K562 (cell line): ENCODE data around the gene ERGIC3. TPM values are rescaled to one million over a fixed set of nuclear protein-coding genes. Genes with fewer than 3 reads are reported as not detected.

Experiments
- ATAC-seq: fragments of 200-7000 bp; cut with Tn5 transposase; 3 replicates; pipeline ENCODE4 v1.9.1; 2020; ENCODE audit warnings: moderate library complexity
- BruUV-seq: library from RNA; stranded (reverse); fragments of 400-500 nt; replicated peaks from 2 replicates; lab custom pipeline; 2021; lab: Mats Ljungman, UMichigan
- CTCF ChIA-PET: fragments of 300-600 bp; formaldehyde crosslinking; extraction: SDS; loops from one replicate; lab custom pipeline; 2021; ENCODE audit warnings: low intra/inter-chr PET ratio; lab: Yijun Ruan, JAX
- POLR2A ChIA-PET: fragments of 300-600, 350-650 bp; sonication (Branson Sonifier 250); formaldehyde crosslinking; extraction: SDS; loops from one replicate; lab custom pipeline; 2021; ENCODE audit warnings: antibody characterized with exemption, inconsistent platforms; lab: Yijun Ruan, JAX
- DNase-seq, 4 experiments: peaks; one replicate each; pipeline versions ENCODE4 v3.0.0 to v3.0.0-alpha.2; 2011 to 2018; ENCODE audit warnings: low spot score in 3 of 4, mixed read lengths in 3 of 4; ENCODE audit errors: extremely low read depth in 1 of 4
- FAIRE-seq: peaks from 2 replicates; lab custom pipeline; 2011; peaks lifted over from hg19 to GRCh38; lab: Jason Lieb, UNC
- H2AFZ ChIP-seq: 2 replicates; pipeline ENCODE4 v1.6.0; 2011; ENCODE audit warnings: low read depth, low read length, control low read depth, inconsistent platforms
- H3K27ac ChIP-seq: fragments of 200-600 bp; 3 replicates; pipeline ENCODE4 v1.8.0; 2011; ENCODE audit warnings: low read depth, mild to moderate bottlenecking, control low read depth, inconsistent platforms, low read length, moderate library complexity, mixed read lengths; ENCODE audit errors: extremely low read depth
- H3K27me3 ChIP-seq, 2 experiments: fragments of 300-600 bp in 1 of 2; 2 replicates in 1 of 2; 3 replicates in 1 of 2; pipeline versions ENCODE4 v1.6.0 to v1.8.0; 2011; ENCODE audit warnings: inconsistent platforms in 2 of 2, low read length in 2 of 2, mild to moderate bottlenecking in 1 of 2, mixed read lengths in 1 of 2, moderate library complexity in 1 of 2; ENCODE audit not compliant: control insufficient read depth in 2 of 2, insufficient read depth in 2 of 2
- H3K36me3 ChIP-seq: fragments of 300-600 bp; 3 replicates; pipeline ENCODE4 v1.8.0; 2011; ENCODE audit warnings: mild to moderate bottlenecking, low read length, inconsistent platforms; ENCODE audit not compliant: control insufficient read depth, insufficient read depth
- H3K4me1 ChIP-seq, 2 experiments: fragments of 200-600 bp in 1 of 2; replicated peaks in 1 of 2; 2 replicates in 1 of 2; 3 replicates in 1 of 2; pipeline versions ENCODE4 v1.5.1 to v1.8.0; 2011; ENCODE audit warnings: inconsistent platforms in 2 of 2, low read length in 2 of 2, mild to moderate bottlenecking in 1 of 2, mixed read lengths in 1 of 2, moderate library complexity in 1 of 2; ENCODE audit not compliant: control insufficient read depth in 2 of 2, insufficient read depth in 2 of 2
- H3K4me2 ChIP-seq: 2 replicates; pipeline ENCODE4 v1.6.1; 2011; ENCODE audit warnings: low read length, control low read depth, inconsistent platforms, mixed read lengths; ENCODE audit not compliant: insufficient read depth
- H3K4me3 ChIP-seq: fragments of 200-600 bp; sonication (generic), shearing (Covaris generic); 2 replicates; pipeline ENCODE4 v1.5.1; 2016; ENCODE audit warnings: control low read depth, inconsistent platforms
- H3K79me2 ChIP-seq: fragments of 200-600 bp; 3 replicates; pipeline ENCODE4 v1.8.0; 2011; ENCODE audit warnings: low read length, inconsistent platforms; ENCODE audit not compliant: control insufficient read depth, insufficient read depth
- H3K9ac ChIP-seq, 2 experiments: 2 replicates each; pipeline versions ENCODE4 v1.6.0 to v1.6.1; 2011; ENCODE audit warnings: low read depth in 2 of 2, low read length in 2 of 2, control low read depth in 1 of 2, inconsistent platforms in 1 of 2, mild to moderate bottlenecking in 1 of 2, mixed read lengths in 1 of 2; ENCODE audit not compliant: insufficient read depth in 1 of 2
- H3K9me1 ChIP-seq: one replicate; pipeline ENCODE4 v1.6.0; 2011; ENCODE audit warnings: inconsistent platforms, mild to moderate bottlenecking, low read length, moderate library complexity; ENCODE audit not compliant: control insufficient read depth, insufficient read depth
- H3K9me3 ChIP-seq: replicated peaks from 2 replicates; pipeline ENCODE4 v1.5.1; 2011; ENCODE audit warnings: low read depth, low read length, inconsistent platforms; ENCODE audit not compliant: control insufficient read depth, insufficient read depth
- H4K20me1 ChIP-seq: replicated peaks from 2 replicates; pipeline ENCODE4 v1.6.1; 2011; ENCODE audit warnings: low read length, inconsistent platforms, mixed read lengths; ENCODE audit not compliant: control insufficient read depth, insufficient read depth
- COPS2 ChIP-seq: fragments of 450-650 bp; conservative IDR thresholded peaks from 2 replicates; pipeline ENCODE4 v1.6.1; 2016; ENCODE audit warnings: mild to moderate bottlenecking, moderate library complexity
- MITF ChIP-seq: IDR thresholded peaks from 2 replicates; pipeline ENCODE4 v1.6.1; 2014; ENCODE audit warnings: antibody characterized with exemption
- POLR2G ChIP-seq: fragments of 200-400 bp; formaldehyde crosslinking; IDR thresholded peaks from 2 replicates; pipeline ENCODE4 v1.6.1; 2017; ENCODE audit warnings: low read depth, mild to moderate bottlenecking, antibody characterized with exemption, low read length, moderate library complexity
- ZNF23 ChIP-seq: fragments of 250-450 bp; sonication (Bioruptor Pico); IDR thresholded peaks from 2 replicates; pipeline ENCODE4 v1.4.0; 2020; ENCODE audit warnings: mild to moderate bottlenecking
- WGBS: fragments of 100-300 bp; shearing (Covaris generic); methylation state at CpG from one replicate; pipeline ENCODE4 v1.1.6; 2016; ENCODE audit warnings: low coverage, mixed read lengths; ENCODE audit not compliant: insufficient coverage; ENCODE audit errors: missing lambda C conversion rate; 5-methylcytosine and 5-hydroxymethylcytosine counted together
- in situ Hi-C: fragments of 300-500 bp; cut with MboI; formaldehyde crosslinking; loops from 4 replicates; pipeline ENCODE4 v1.15.0; 2018; ENCODE audit warnings: inconsistent platforms, mixed read lengths
- intact Hi-C: fragments of 100-400 bp; cut with micrococcal nuclease; formaldehyde crosslinking; loops from 2 replicates; pipeline ENCODE4 v1.14.2; 2022
- polyA plus RNA-seq, 8 experiments: library from polyadenylated mRNA; depleted of rRNA in 4 of 8; stranded (reverse) in 5 of 8; unstranded in 3 of 8; fragments of >200 nt; fragmentation: Nextera tagmentation in 2 of 8; fragmentation: Illumina TruSeq in 1 of 8; extraction: Ambion mirVana in 2 of 8; extraction: Trizol in 1 of 8; gene quantifications; 2 replicates each; pipeline versions ENCODE4 v1.2.1 to v1.2.3, GENCODE V29; 2011 to 2014; ENCODE audit warnings: inconsistent platforms in 1 of 8, missing spikeins in 1 of 8
- total RNA-seq, 7 experiments: library from RNA; depleted of rRNA in 6 of 7; stranded (reverse); fragments of >200 nt in 6 of 7; fragmentation: Illumina TruSeq in 2 of 7; extraction: Trizol in 2 of 7; gene quantifications; 2 replicates each; pipeline versions ENCODE4 v1.2.1 to v1.2.3, GENCODE V29; 2011 to 2021; ENCODE audit warnings: low replicate concordance in 1 of 7
- TF ChIP-seq, protein P1 (sequence below): fragments of 250-450 bp; sonication (Bioruptor Pico); IDR thresholded peaks from 2 replicates; pipeline ENCODE4 v1.8.0; 2021; ENCODE audit warnings: moderate library complexity, mild to moderate bottlenecking, inconsistent platforms

ERGIC3 gene
- total and polyA plus RNA-seq, 9 of the 15 experiments (the other 6 are each of a cell fraction or from before 2014, with no cell fraction given): 121 to 278 (median 184) TPM

- POLR2A ChIA-PET: interaction anchor here (1.0 kb wide), 2 partner anchors 56 to 735 kb away, joined by 3 read pairs; partner anchors contain the start of gene NCOA6
- BruUV-seq: no TSS peak
Observed at GRCh38 chr20:35560105-35560511, 18.2 kb downstream of the ERGIC3 start.

GRCh38 chr20:35560541-35560940, 18.7 kb downstream of the ERGIC3 start:
- no TSS peak for BruUV-seq

More at GRCh38 chr20:35560105-35560511, 18.2 kb downstream of the ERGIC3 start:
- Histone ChIP-seq H3K36me3 (peaks cover 26% of the 10 kb centered on the region; the same call in 1 of the 3 replicates), H3K9ac (no peak overlapping the region), H3K27me3 (peaks cover 2 to 13% of the 10 kb centered on the region in 2 experiments; a peak in 4 of 5 replicates), H3K4me2 (no peak overlapping the region), H3K4me1 (peaks cover 0 to 14% of the 10 kb centered on the region in 2 experiments; a peak in 2 of 5 replicates), H2AFZ (no peak overlapping the region), H3K27ac (no peak overlapping the region), H4K20me1 (peaks cover 3% of the 10 kb centered on the region), H3K9me1 (no peaks in the 10 kb centered on the region), H3K4me3 (no peak overlapping the region), H3K9me3 (no peaks in the 10 kb centered on the region), H3K79me2 (no peaks in the 10 kb centered on the region)
- WGBS: 46% methylated on average over 17 of the region's 18 CpGs
- in situ Hi-C loops: no loop called here
- TF ChIP-seq ZNF23 (CRISPR knock-in tag) (no peak), POLR2G (peak; percentile 14; the same call in 1 of the 2 replicates)
- DNase-seq (peak in 2 of 4 experiments; percentile 6 to 10), FAIRE-seq (no peak), ATAC-seq (no peak)
- intact Hi-C loops: no loop called here
- CTCF ChIA-PET: no interaction called here

More at GRCh38 chr20:35560541-35560940, 18.7 kb downstream of the ERGIC3 start:
- TF ChIP-seq, protein P1, sequence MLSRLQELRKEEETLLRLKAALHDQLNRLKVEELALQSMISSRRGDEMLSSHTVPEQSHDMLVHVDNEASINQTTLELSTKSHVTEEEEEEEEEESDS (CRISPR knock-in tag): no peak
- TF ChIP-seq MITF (no peak), COPS2 (no peak)
- TF ChIP-seq, all 486 proteins: peak for 0
- ATAC-seq (no peak), FAIRE-seq (no peak), DNase-seq (no peak)
- ChIA-PET CTCF (no interaction called here), POLR2A (interaction anchor here (0.8 to 1.0 kb wide), 3 partner anchors 57 to 735 kb away, joined by 3 read pairs; partner anchors contain the start of gene NCOA6)
- H3K9ac ChIP-seq: peak overlapping the region in 1 of 2 experiments; percentile 30; a peak in 1 of 4 replicates
- in situ Hi-C loops (no loop called here), intact Hi-C loops (no loop called here)
- no peak overlapping the region for H2AFZ ChIP-seq
- peaks cover 21% of the 10 kb centered on the region; the same call in 1 of the 3 replicates for H3K36me3 ChIP-seq
- H3K4me2 ChIP-seq: no peak overlapping the region
- no peak overlapping the region for H3K27ac ChIP-seq
- peaks cover 3% of the 10 kb centered on the region for H4K20me1 ChIP-seq
- no peaks in the 10 kb centered on the region for H3K9me3 ChIP-seq
- WGBS: 21% methylated on average over 10 of the region's 10 CpGs
- H3K9me1 ChIP-seq: no peaks in the 10 kb centered on the region
- H3K79me2 ChIP-seq: no peaks in the 10 kb centered on the region
- H3K27me3 ChIP-seq: peaks cover 2 to 14% of the 10 kb centered on the region in 2 experiments; a peak in 4 of 5 replicates
- H3K4me3 ChIP-seq: no peak overlapping the region
- peaks cover 0 to 14% of the 10 kb centered on the region in 2 experiments; a peak in 2 of 5 replicates for H3K4me1 ChIP-seq
